IMR-90 (cell line): ENCODE data around the gene TXNRD1. TPM values are rescaled to one million over a fixed set of nuclear protein-coding genes. Genes with fewer than 3 reads are reported as not detected.

Experiments
- ATAC-seq: fragments of 200-7000 bp; cut with Tn5 transposase; 2 replicates; pipeline ENCODE4 v1.9.1; 2020; ENCODE audit warnings: low read depth, mild to moderate bottlenecking, moderate library complexity
- BruUV-seq: library from RNA; stranded (reverse); fragments of 400-500 nt; replicated peaks from 2 replicates; lab custom pipeline; 2021; lab: Mats Ljungman, UMichigan
- CTCF ChIA-PET: fragments of 300-600 bp; formaldehyde crosslinking; extraction: SDS; loops from one replicate; lab custom pipeline; 2021; ENCODE audit warnings: antibody characterized with exemption; lab: Yijun Ruan, JAX
- POLR2A ChIA-PET: fragments of 300-600 bp; sonication (Branson Sonifier 250); formaldehyde crosslinking; loops from one replicate; lab custom pipeline; 2022; ENCODE audit warnings: antibody characterized with exemption; ENCODE audit not compliant: unreplicated experiment; lab: Charles Lee
- DNase-seq: peaks from one replicate; pipeline ENCODE4 v3.0.0; 2013
- H2AFZ ChIP-seq: replicated peaks from 2 replicates; pipeline ENCODE3; 2013; ENCODE audit warnings: low read length, mild to moderate bottlenecking; ENCODE audit not compliant: poor library complexity
- H2AK5ac ChIP-seq: 2 replicates; pipeline ENCODE4 v1.6.1; 2013; ENCODE audit warnings: low read depth, low read length, inconsistent platforms
- H2AK9ac ChIP-seq: replicated peaks from 2 replicates; pipeline ENCODE3; 2013; ENCODE audit warnings: mild to moderate bottlenecking, low read depth, low read length, moderate library complexity; ENCODE audit not compliant: poor library complexity
- H2BK120ac ChIP-seq: 2 replicates; pipeline ENCODE4 v1.6.1; 2013; ENCODE audit warnings: low read depth, low read length, inconsistent platforms
- H2BK15ac ChIP-seq: 3 replicates; pipeline ENCODE4 v1.6.1; 2013; ENCODE audit warnings: low read depth, low read length, inconsistent platforms
- H2BK20ac ChIP-seq: 2 replicates; pipeline ENCODE4 v1.6.1; 2013; ENCODE audit warnings: low read depth, mild to moderate bottlenecking, inconsistent platforms, low read length, moderate library complexity
- H2BK5ac ChIP-seq: 2 replicates; pipeline ENCODE4 v1.6.1; 2013; ENCODE audit warnings: mild to moderate bottlenecking, low read depth, low read length, inconsistent platforms; ENCODE audit not compliant: poor library complexity, severe bottlenecking
- H3K14ac ChIP-seq: replicated peaks from 2 replicates; pipeline ENCODE4 v1.6.1; 2013; ENCODE audit warnings: low read depth, low read length, inconsistent platforms
- H3K18ac ChIP-seq: 2 replicates; pipeline ENCODE4 v1.6.1; 2013; ENCODE audit warnings: low read depth, low read length, control low read depth
- H3K23ac ChIP-seq: 2 replicates; pipeline ENCODE4 v1.6.1; 2013; ENCODE audit warnings: low read depth, low read length, inconsistent platforms
- H3K27ac ChIP-seq: 2 replicates; pipeline ENCODE4 v1.5.1; 2013; ENCODE audit warnings: mild to moderate bottlenecking, control low read depth, low read length; ENCODE audit not compliant: insufficient read depth
- H3K27me3 ChIP-seq: 2 replicates; pipeline ENCODE4 v1.6.1; 2013; ENCODE audit warnings: low read length; ENCODE audit not compliant: control insufficient read depth, insufficient read depth
- H3K36me3 ChIP-seq: 2 replicates; pipeline ENCODE4 v1.6.1; 2013; ENCODE audit warnings: low read length, mixed read lengths; ENCODE audit not compliant: control insufficient read depth, insufficient read depth
- H3K4ac ChIP-seq: 2 replicates; pipeline ENCODE4 v1.6.1; 2013; ENCODE audit warnings: low read depth, low read length, inconsistent platforms
- H3K4me1 ChIP-seq: 2 replicates; pipeline ENCODE4 v1.6.1; 2013; ENCODE audit warnings: low read length, mixed read lengths; ENCODE audit not compliant: control insufficient read depth, insufficient read depth
- H3K4me2 ChIP-seq: 2 replicates; pipeline ENCODE4 v1.6.1; 2013; ENCODE audit warnings: low read depth, mild to moderate bottlenecking, control low read depth, low read length, moderate library complexity
- H3K4me3 ChIP-seq: 2 replicates; pipeline ENCODE4 v1.5.1; 2013; ENCODE audit warnings: low read depth, mild to moderate bottlenecking, control low read depth, low read length, moderate library complexity; ENCODE audit not compliant: insufficient read depth
- H3K56ac ChIP-seq: 2 replicates; pipeline ENCODE4 v1.6.1; 2013; ENCODE audit warnings: low read length, inconsistent platforms; ENCODE audit not compliant: insufficient read depth; ENCODE audit errors: extremely low read depth
- H3K79me1 ChIP-seq, 2 experiments: 2 replicates each; pipeline ENCODE4 v1.6.1; 2013; ENCODE audit warnings: low read length in 2 of 2, inconsistent platforms in 1 of 2, low read depth in 1 of 2
- H3K9ac ChIP-seq: 2 replicates; pipeline ENCODE4 v1.6.1; 2013; ENCODE audit warnings: low read depth, low read length, control low read depth
- H3K9me1 ChIP-seq: 2 replicates; pipeline ENCODE4 v1.6.1; 2013; ENCODE audit warnings: low read length, inconsistent platforms; ENCODE audit not compliant: insufficient read depth
- H3K9me3 ChIP-seq: 2 replicates; pipeline ENCODE4 v1.6.1; 2013; ENCODE audit warnings: low read length; ENCODE audit not compliant: control insufficient read depth, insufficient read depth
- H4K20me1 ChIP-seq: 2 replicates; pipeline ENCODE4 v1.6.1; 2013; ENCODE audit warnings: low read length, inconsistent platforms; ENCODE audit not compliant: insufficient read depth
- H4K5ac ChIP-seq: 2 replicates; pipeline ENCODE4 v1.6.1; 2013; ENCODE audit warnings: mild to moderate bottlenecking, low read depth, low read length, control low read depth
- H4K8ac ChIP-seq, 2 experiments: 2 replicates each; pipeline ENCODE4 v1.6.1; 2013; ENCODE audit warnings: low read depth in 2 of 2, low read length in 2 of 2, control low read depth in 1 of 2, inconsistent platforms in 1 of 2
- H4K91ac ChIP-seq: 2 replicates; pipeline ENCODE4 v1.6.1; 2013; ENCODE audit warnings: low read depth, low read length, inconsistent platforms; ENCODE audit not compliant: insufficient read depth
- CTCF ChIP-seq: conservative IDR thresholded peaks from 2 replicates; pipeline ENCODE4 v1.5.1; 2012; ENCODE audit warnings: mild to moderate bottlenecking, low read depth, low read length, improper control_type of control experiment
- POLR2A ChIP-seq: IDR thresholded peaks from 2 replicates; pipeline ENCODE4 v1.6.1; 2012; ENCODE audit warnings: mild to moderate bottlenecking, low read depth, low read length
- SMC3 ChIP-seq: fragments of 150-350 bp; IDR thresholded peaks from 2 replicates; pipeline ENCODE4 v1.6.1; 2016; ENCODE audit warnings: low read depth, mild to moderate bottlenecking, antibody characterized with exemption, low read length, moderate library complexity
- WGBS, 2 experiments: methylation state at CpG; one replicate each; pipeline versions ENCODE4 v1.1.5 to v1.1.7; 2013; ENCODE audit warnings: missing lambda C conversion rate in 2 of 2; ENCODE audit not compliant: insufficient read length in 1 of 2; ENCODE audit errors: extremely low coverage in 2 of 2; 5-methylcytosine and 5-hydroxymethylcytosine counted together
- dilution Hi-C: fragments of 300-500 bp; cut with HindIII; formaldehyde crosslinking; loops from one replicate; pipeline ENCODE4 v1.14.3; 2018; ENCODE audit warnings: low sequenced_read_pairs; ENCODE audit not compliant: unreplicated experiment
- in situ Hi-C: fragments of 300-500 bp; cut with MboI; formaldehyde crosslinking; loops from 3 replicates; pipeline ENCODE4 v1.14.3; 2019; ENCODE audit warnings: low sequenced_read_pairs, inconsistent platforms, mixed read lengths
- intact Hi-C: fragments of 100-400 bp; cut with micrococcal nuclease; formaldehyde crosslinking; loops from 2 replicates; pipeline ENCODE4 v1.10.0; 2022
- polyA plus RNA-seq, 3 experiments: library from polyadenylated mRNA; depleted of rRNA; stranded (reverse); fragments of >200 nt; gene quantifications; 2 replicates each; pipeline ENCODE4 v1.2.3, GENCODE V29; 2012; ENCODE audit warnings: low replicate concordance in 1 of 3
- total RNA-seq: library from RNA; depleted of rRNA; stranded (reverse); fragments of >200 nt; gene quantifications from 2 replicates; pipeline ENCODE4 v1.2.3, GENCODE V29; 2012

Gene TXNRD1
- total and polyA plus RNA-seq, 2 of the 4 experiments (the other 2 are of a cell fraction) = 379 to 582 TPM

- no peak for TF ChIP-seq SMC3
These were observed 135.7 kb downstream of the TXNRD1 start (continued) for GRCh38 chr12:104351057-104351983.

- no peak overlapping the region for H3K56ac ChIP-seq
- 100% methylated on average over 1 of the region's 3 CpGs; no CpG with 5 or more reads in 1 of the 2 experiments for WGBS, 2 experiments
- H3K18ac ChIP-seq = no peak overlapping the region
- no peak overlapping the region for H3K4ac ChIP-seq
- ChIA-PET CTCF (interaction anchor here (0.6 kb wide), 1 partner anchor 54 kb away, joined by 4 read pairs; no protein-coding TSS in a partner anchor), POLR2A (interaction anchor here (0.6 kb wide), 1 partner anchor 20 kb away, joined by 4 read pairs; no protein-coding TSS in a partner anchor)
- no peak overlapping the region for H4K91ac ChIP-seq
- no peak overlapping the region for H3K4me3 ChIP-seq
- no peaks in the 10 kb centered on the region for H3K9me3 ChIP-seq
- no peak overlapping the region for H2AK5ac ChIP-seq
- no TSS peak for BruUV-seq
- no peak overlapping the region for H3K27ac ChIP-seq
- no peak overlapping the region for H3K4me2 ChIP-seq
- dilution Hi-C loops (no loop called here), in situ Hi-C loops (no loop called here), intact Hi-C loops (no loop called here)
- H2BK5ac ChIP-seq = peak overlapping the region; percentile 15
- no peak overlapping the region for H4K5ac ChIP-seq
- peaks cover 48% of the 10 kb centered on the region for H3K36me3 ChIP-seq
- H3K9me1 ChIP-seq = peaks cover 20% of the 10 kb centered on the region
- no peak overlapping the region for H2BK15ac ChIP-seq
- H4K8ac ChIP-seq = no peak overlapping the region
- H4K20me1 ChIP-seq = peaks cover 84% of the 10 kb centered on the region
- H3K79me1 ChIP-seq = peaks cover 33 to 68% of the 10 kb centered on the region in 2 experiments
- peak; percentile 64 for DNase-seq
- peaks cover 10% of the 10 kb centered on the region for H3K4me1 ChIP-seq
- H3K27me3 ChIP-seq = no peaks in the 10 kb centered on the region
- H2AK9ac ChIP-seq = no peak overlapping the region
- H3K14ac ChIP-seq = no peak overlapping the region
- no peak overlapping the region for H3K9ac ChIP-seq
- H2BK120ac ChIP-seq = no peak overlapping the region
- no peak overlapping the region for H2BK20ac ChIP-seq
- TF ChIP-seq POLR2A (peak; percentile 35), CTCF (no peak)
- H2AFZ ChIP-seq = no peak overlapping the region
- H3K23ac ChIP-seq = no peak overlapping the region
- ATAC-seq = no peak
These were observed 136.6 kb downstream of the TXNRD1 start for GRCh38 chr12:104352106-104352713.
